BJ (cell line): Measurements from ENCODE around the gene PHF11. TPM values are rescaled to one million over a fixed set of nuclear protein-coding genes. Genes with fewer than 3 reads are reported as not detected.

Experiments
- CTCF ChIA-PET: fragments of 350-600 bp; formaldehyde crosslinking; extraction: SDS; loops from one replicate; lab custom pipeline; 2021; ENCODE audit warnings: antibody characterized with exemption, inconsistent platforms; lab: Yijun Ruan, JAX
- POLR2A ChIA-PET: fragments of 300-600 bp; sonication (Branson Sonifier 250); formaldehyde crosslinking; extraction: SDS; loops from one replicate; lab custom pipeline; 2021; ENCODE audit warnings: antibody characterized with exemption; lab: Charles Lee
- DNase-seq: peaks from one replicate; pipeline ENCODE4 v3.0.0-alpha.2; 2011; ENCODE audit warnings: low read depth
- H3K27me3 ChIP-seq: 2 replicates; pipeline ENCODE4 v1.6.0; 2011; ENCODE audit warnings: low read length; ENCODE audit not compliant: control insufficient read depth, insufficient read depth
- H3K36me3 ChIP-seq: 2 replicates; pipeline ENCODE4 v1.5.1; 2011; ENCODE audit warnings: low read length; ENCODE audit not compliant: control insufficient read depth, insufficient read depth
- H3K4me3 ChIP-seq: 2 replicates; pipeline ENCODE4 v1.5.1; 2011; ENCODE audit warnings: low read depth, mild to moderate bottlenecking, control low read depth, low read length
- CTCF ChIP-seq: IDR thresholded peaks from 2 replicates; pipeline ENCODE4 v1.5.1; 2011; ENCODE audit warnings: low read depth, mild to moderate bottlenecking, control low read depth, inconsistent platforms, low read length, moderate library complexity; ENCODE audit not compliant: insufficient read depth
- polyA plus RNA-seq: library from polyadenylated mRNA; depleted of rRNA; stranded (reverse); fragments of >200 nt; gene quantifications from 2 replicates; pipeline ENCODE4 v1.2.3, GENCODE V29; 2011

Gene PHF11
- polyA plus RNA-seq, 1 experiment = 18.7 TPM

GRCh38 chr13:49527123-49527522 lies 31.4 kb downstream of the PHF11 start:
- no peak for DNase-seq

GRCh38 chr13:49528161-49528560 lies 32.4 kb downstream of the PHF11 start:
- H3K4me3 ChIP-seq = no peak overlapping the region
- peaks cover 2% of the 10 kb centered on the region; the same call in 1 of the 2 replicates for H3K36me3 ChIP-seq
- no peak for DNase-seq
- TF ChIP-seq CTCF = no peak
- ChIA-PET POLR2A (no interaction called here), CTCF (interaction anchor here (1.4 kb wide), 1 partner anchor 9 kb away, joined by 4 read pairs; no protein-coding TSS in a partner anchor)
- no peaks in the 10 kb centered on the region for H3K27me3 ChIP-seq

More at GRCh38 chr13:49527123-49527522, 31.4 kb downstream of the PHF11 start:
- no peak for TF ChIP-seq CTCF
- Histone ChIP-seq H3K4me3 (no peak overlapping the region), H3K27me3 (no peaks in the 10 kb centered on the region), H3K36me3 (peaks cover 2% of the 10 kb centered on the region; the same call in 1 of the 2 replicates)
- CTCF ChIA-PET = no interaction called here
- POLR2A ChIA-PET = no interaction called here

- H3K36me3 ChIP-seq = peaks cover 2% of the 10 kb centered on the region
- no peak overlapping the region for H3K4me3 ChIP-seq
- CTCF ChIA-PET = no interaction called here
- POLR2A ChIA-PET = no interaction called here
- no peak for DNase-seq
- TF ChIP-seq CTCF = no peak
- no peaks in the 10 kb centered on the region for H3K27me3 ChIP-seq
Measured at GRCh38 chr13:49530457-49530856, 34.7 kb downstream of the PHF11 start.

GRCh38 chr13:49532593-49532992 lies 36.8 kb downstream of the PHF11 start:
- TF ChIP-seq CTCF = no peak
- H3K27me3 ChIP-seq = no peaks in the 10 kb centered on the region
- no peak overlapping the region for H3K4me3 ChIP-seq
- H3K36me3 ChIP-seq = no peaks in the 10 kb centered on the region; the same call in 1 of the 2 replicates
- DNase-seq = no peak
- ChIA-PET POLR2A (no interaction called here), CTCF (no interaction called here)

- POLR2A ChIA-PET = no interaction called here
- CTCF ChIA-PET = no interaction called here
- no peak for DNase-seq
Measured at GRCh38 chr13:49533011-49533410, 37.3 kb downstream of the PHF11 start.

More at GRCh38 chr13:49533011-49533410, 37.3 kb downstream of the PHF11 start:
- no peaks in the 10 kb centered on the region; the same call in 1 of the 2 replicates for H3K36me3 ChIP-seq
- H3K27me3 ChIP-seq = no peaks in the 10 kb centered on the region
- TF ChIP-seq CTCF = no peak
- no peak overlapping the region for H3K4me3 ChIP-seq
